ENCODE measurements around the gene MAP2K6. TPM values are rescaled to one million over a fixed set of nuclear protein-coding genes. Genes with fewer than 3 reads are reported as not detected.

Gene MAP2K6
- 95.6 and 106 TPM in 2 replicates for total RNA-seq (2014; rRNA removed; shearing (Covaris generic); ENCODE audit: low replicate concordance)

- Histone ChIP-seq H3K27ac (ENCODE audit: low read length) (peak within 1 kb of the TSS; percentile 100), H3K4me3 (ENCODE audit: low read length) (peak within 1 kb of the TSS; percentile 71), H2AFZ (ENCODE audit: low read length) (peak within 1 kb of the TSS; percentile 28; the same call in 1 of the 2 replicates), H3K4me1 (ENCODE audit: low read length) (peaks cover 80% of the 10 kb centered on the region), H3K9ac (ENCODE audit: low read length) (peak within 1 kb of the TSS; percentile 83), H3K36me3 (ENCODE audit: insufficient read depth, low read length) (no peaks in the 10 kb centered on the region), H3K27me3 (ENCODE audit: low read length) (no peaks in the 10 kb centered on the region), H3K9me3 (ENCODE audit: low read length) (no peaks in the 10 kb centered on the region), H3K79me2 (ENCODE audit: low read length) (peaks cover 11% of the 10 kb centered on the region), H3K4me2 (ENCODE audit: low read depth, low read length, poor library complexity, severe bottlenecking) (peak within 1 kb of the TSS; percentile 81), H3K9me2 (replicated peaks; ENCODE audit: insufficient read depth, low read length) (no peaks in the 10 kb centered on the region), H4K20me1 (ENCODE audit: insufficient read depth, low read depth, low read length) (no peaks in the 10 kb centered on the region)
- DNase-seq: peak; percentile 96
Observed at GRCh38 chr17:69414408-69415274, at the start of gene MAP2K6. Gene MAP2K6 (plus strand): TSS chr17:69414697. CDS start chr17:69414985, 288 bp downstream.

- H3K4me1 ChIP-seq (ENCODE audit: low read length): peaks cover 15% of the 10 kb centered on the region
- DNase-seq: no peak
- H3K4me2 ChIP-seq (ENCODE audit: low read depth, low read length, poor library complexity, severe bottlenecking): no peak overlapping the region
Observed at GRCh38 chr17:69367298-69367697, 47.2 kb upstream of the MAP2K6 start.

GRCh38 chr17:69373069-69373468, 41.4 kb upstream of the MAP2K6 start:
- H3K27ac ChIP-seq (ENCODE audit: low read length): no peak overlapping the region
- no peaks in the 10 kb centered on the region for H3K9me2 ChIP-seq (replicated peaks; ENCODE audit: insufficient read depth, low read length)
- H2AFZ ChIP-seq (ENCODE audit: low read length): no peak overlapping the region
- H3K79me2 ChIP-seq (ENCODE audit: low read length): no peaks in the 10 kb centered on the region
- no peak overlapping the region for H3K9ac ChIP-seq (ENCODE audit: low read length)
- H3K4me1 ChIP-seq (ENCODE audit: low read length): no peaks in the 10 kb centered on the region
- no peak for DNase-seq
- H4K20me1 ChIP-seq (ENCODE audit: insufficient read depth, low read depth, low read length): no peaks in the 10 kb centered on the region
- H3K27me3 ChIP-seq (ENCODE audit: low read length): no peaks in the 10 kb centered on the region
- H3K36me3 ChIP-seq (ENCODE audit: insufficient read depth, low read length): no peaks in the 10 kb centered on the region
- H3K9me3 ChIP-seq (ENCODE audit: low read length): no peaks in the 10 kb centered on the region
- H3K4me3 ChIP-seq (ENCODE audit: low read length): no peak overlapping the region
- no peak overlapping the region for H3K4me2 ChIP-seq (ENCODE audit: low read depth, low read length, poor library complexity, severe bottlenecking)

More at GRCh38 chr17:69367298-69367697, 47.2 kb upstream of the MAP2K6 start:
- H3K27ac ChIP-seq (ENCODE audit: low read length): no peak overlapping the region
- no peaks in the 10 kb centered on the region for H3K36me3 ChIP-seq (ENCODE audit: insufficient read depth, low read length)
- peak overlapping the region; percentile 73; the same call in 1 of the 2 replicates for H2AFZ ChIP-seq (ENCODE audit: low read length)
- no peak overlapping the region for H3K9ac ChIP-seq (ENCODE audit: low read length)
- no peaks in the 10 kb centered on the region for H3K79me2 ChIP-seq (ENCODE audit: low read length)
- no peaks in the 10 kb centered on the region for H4K20me1 ChIP-seq (ENCODE audit: insufficient read depth, low read depth, low read length)
- H3K9me2 ChIP-seq (replicated peaks; ENCODE audit: insufficient read depth, low read length): no peaks in the 10 kb centered on the region
- no peaks in the 10 kb centered on the region for H3K9me3 ChIP-seq (ENCODE audit: low read length)
- no peak overlapping the region for H3K4me3 ChIP-seq (ENCODE audit: low read length)
- no peaks in the 10 kb centered on the region for H3K27me3 ChIP-seq (ENCODE audit: low read length)

- Histone ChIP-seq H3K9me2 (replicated peaks; ENCODE audit: insufficient read depth, low read length) (no peaks in the 10 kb centered on the region), H3K27ac (ENCODE audit: low read length) (no peak overlapping the region), H3K79me2 (ENCODE audit: low read length) (no peaks in the 10 kb centered on the region), H4K20me1 (ENCODE audit: insufficient read depth, low read depth, low read length) (no peaks in the 10 kb centered on the region), H3K36me3 (ENCODE audit: insufficient read depth, low read length) (no peaks in the 10 kb centered on the region), H3K9me3 (ENCODE audit: low read length) (no peaks in the 10 kb centered on the region), H3K4me3 (ENCODE audit: low read length) (no peak overlapping the region), H3K9ac (ENCODE audit: low read length) (no peak overlapping the region), H3K4me2 (ENCODE audit: low read depth, low read length, poor library complexity, severe bottlenecking) (no peak overlapping the region), H2AFZ (ENCODE audit: low read length) (no peak overlapping the region), H3K27me3 (ENCODE audit: low read length) (no peaks in the 10 kb centered on the region), H3K4me1 (ENCODE audit: low read length) (no peaks in the 10 kb centered on the region)
- no peak for DNase-seq
Observed at GRCh38 chr17:69375229-69375628, 39.3 kb upstream of the MAP2K6 start.

GRCh38 chr17:69388822-69389442, 25.6 kb upstream of the MAP2K6 start:
- Histone ChIP-seq H3K27me3 (ENCODE audit: low read length) (no peaks in the 10 kb centered on the region), H3K79me2 (ENCODE audit: low read length) (no peaks in the 10 kb centered on the region), H3K9me3 (ENCODE audit: low read length) (no peaks in the 10 kb centered on the region), H3K9ac (ENCODE audit: low read length) (no peak overlapping the region), H3K4me2 (ENCODE audit: low read depth, low read length, poor library complexity, severe bottlenecking) (no peak overlapping the region), H3K4me1 (ENCODE audit: low read length) (peaks cover 20% of the 10 kb centered on the region), H3K4me3 (ENCODE audit: low read length) (no peak overlapping the region), H2AFZ (ENCODE audit: low read length) (0 out of 2 replicates have a peak overlapping the region, but pooled peaks have one; percentile 20), H3K9me2 (replicated peaks; ENCODE audit: insufficient read depth, low read length) (no peaks in the 10 kb centered on the region), H4K20me1 (ENCODE audit: insufficient read depth, low read depth, low read length) (no peaks in the 10 kb centered on the region), H3K36me3 (ENCODE audit: insufficient read depth, low read length) (no peaks in the 10 kb centered on the region), H3K27ac (ENCODE audit: low read length) (no peak overlapping the region)
- no peak for DNase-seq

- Histone ChIP-seq H3K9me2 (replicated peaks; ENCODE audit: insufficient read depth, low read length) (no peaks in the 10 kb centered on the region), H4K20me1 (ENCODE audit: insufficient read depth, low read depth, low read length) (no peaks in the 10 kb centered on the region), H3K4me3 (ENCODE audit: low read length) (no peak overlapping the region), H3K9me3 (ENCODE audit: low read length) (no peaks in the 10 kb centered on the region), H3K79me2 (ENCODE audit: low read length) (no peaks in the 10 kb centered on the region), H3K27ac (ENCODE audit: low read length) (no peak overlapping the region), H3K4me1 (ENCODE audit: low read length) (peaks cover 19% of the 10 kb centered on the region), H2AFZ (ENCODE audit: low read length) (no peak overlapping the region), H3K4me2 (ENCODE audit: low read depth, low read length, poor library complexity, severe bottlenecking) (no peak overlapping the region), H3K36me3 (ENCODE audit: insufficient read depth, low read length) (no peaks in the 10 kb centered on the region), H3K27me3 (ENCODE audit: low read length) (no peaks in the 10 kb centered on the region), H3K9ac (ENCODE audit: low read length) (no peak overlapping the region)
- DNase-seq: no peak
Observed at GRCh38 chr17:69390795-69391501, 23.5 kb upstream of the MAP2K6 start.

GRCh38 chr17:69401251-69401650, 13.2 kb upstream of the MAP2K6 start:
- H3K36me3 ChIP-seq (ENCODE audit: insufficient read depth, low read length): no peaks in the 10 kb centered on the region
- H3K4me3 ChIP-seq (ENCODE audit: low read length): no peak overlapping the region
- H3K27me3 ChIP-seq (ENCODE audit: low read length): no peaks in the 10 kb centered on the region
- H4K20me1 ChIP-seq (ENCODE audit: insufficient read depth, low read depth, low read length): no peaks in the 10 kb centered on the region
- H3K4me1 ChIP-seq (ENCODE audit: low read length): peaks cover 8% of the 10 kb centered on the region
- no peaks in the 10 kb centered on the region for H3K9me2 ChIP-seq (replicated peaks; ENCODE audit: insufficient read depth, low read length)
- no peak overlapping the region for H3K9ac ChIP-seq (ENCODE audit: low read length)
- H2AFZ ChIP-seq (ENCODE audit: low read length): no peak overlapping the region
- no peaks in the 10 kb centered on the region for H3K79me2 ChIP-seq (ENCODE audit: low read length)
- no peak for DNase-seq
- no peak overlapping the region for H3K27ac ChIP-seq (ENCODE audit: low read length)
- H3K9me3 ChIP-seq (ENCODE audit: low read length): no peaks in the 10 kb centered on the region
- no peak overlapping the region for H3K4me2 ChIP-seq (ENCODE audit: low read depth, low read length, poor library complexity, severe bottlenecking)

GRCh38 chr17:69402052-69402451, 12.4 kb upstream of the MAP2K6 start:
- H3K4me1 ChIP-seq (ENCODE audit: low read length): peaks cover 8% of the 10 kb centered on the region
- H3K9me3 ChIP-seq (ENCODE audit: low read length): no peaks in the 10 kb centered on the region
- H3K9ac ChIP-seq (ENCODE audit: low read length): no peak overlapping the region
- no peaks in the 10 kb centered on the region for H3K27me3 ChIP-seq (ENCODE audit: low read length)
- DNase-seq: no peak
- no peaks in the 10 kb centered on the region for H4K20me1 ChIP-seq (ENCODE audit: insufficient read depth, low read depth, low read length)
- no peak overlapping the region for H3K4me2 ChIP-seq (ENCODE audit: low read depth, low read length, poor library complexity, severe bottlenecking)
- no peaks in the 10 kb centered on the region for H3K9me2 ChIP-seq (replicated peaks; ENCODE audit: insufficient read depth, low read length)
- no peaks in the 10 kb centered on the region for H3K79me2 ChIP-seq (ENCODE audit: low read length)
- H3K27ac ChIP-seq (ENCODE audit: low read length): no peak overlapping the region
- no peak overlapping the region for H3K4me3 ChIP-seq (ENCODE audit: low read length)
- no peak overlapping the region for H2AFZ ChIP-seq (ENCODE audit: low read length)
- H3K36me3 ChIP-seq (ENCODE audit: insufficient read depth, low read length): no peaks in the 10 kb centered on the region
